SU-DHL-6 (cell line): ENCODE measurements around the gene GATA1.

ENCODE experiments used
- H2AFZ ChIP-seq: fragments of 200-600 bp; sonication (generic); 2 replicates; pipeline ENCODE4 v1.6.1; 2014; ENCODE audit warnings: low read depth, mild to moderate bottlenecking, moderate library complexity, mixed read lengths, antibody characterized with exemption, low read length; ENCODE audit not compliant: severe bottlenecking
- H3F3A ChIP-seq: fragments of 200-600 bp; shearing (Covaris generic); 2 replicates; pipeline ENCODE4 v1.6.0; 2016; ENCODE audit warnings: antibody characterized with exemption, mild to moderate bottlenecking; ENCODE audit not compliant: insufficient read depth
- H3K27ac ChIP-seq: fragments of 200-600 bp; sonication (generic); 2 replicates; pipeline ENCODE4 v1.5.1; 2016; ENCODE audit warnings: low read depth, mild to moderate bottlenecking, low read length, moderate library complexity, mixed read lengths
- H3K27me3 ChIP-seq: fragments of 200-600 bp; sonication (generic), shearing (Covaris generic); 2 replicates; pipeline ENCODE4 v1.6.0; 2014; ENCODE audit warnings: mild to moderate bottlenecking, low read length
- H3K36me3 ChIP-seq: fragments of 200-600 bp; sonication (generic); 2 replicates; pipeline ENCODE4 v1.6.1; 2014; ENCODE audit warnings: mild to moderate bottlenecking, low read length, mixed read lengths
- H3K4me2 ChIP-seq: fragments of 300-600, 200-600 bp; shearing (Covaris generic), sonication (generic); 2 replicates; pipeline ENCODE4 v1.6.0; 2014; ENCODE audit warnings: low read length, low read depth, mild to moderate bottlenecking; ENCODE audit not compliant: poor library complexity, severe bottlenecking
- H3K4me3 ChIP-seq: fragments of 200-600 bp; sonication (generic); 2 replicates; pipeline ENCODE4 v1.5.1; 2014; ENCODE audit warnings: antibody characterized with exemption, low read length, mild to moderate bottlenecking, mixed read lengths; ENCODE audit not compliant: insufficient read depth, poor library complexity, severe bottlenecking
- H3K79me2 ChIP-seq: fragments of 200-600 bp; sonication (generic); 2 replicates; pipeline ENCODE4 v1.6.1; 2014; ENCODE audit warnings: mild to moderate bottlenecking, low read length, moderate library complexity; ENCODE audit not compliant: insufficient read depth
- H3K9ac ChIP-seq: fragments of 200-600 bp; sonication (generic); 2 replicates; pipeline ENCODE4 v1.7.0; 2014; ENCODE audit warnings: mild to moderate bottlenecking, low read length
- H3K9me2 ChIP-seq: fragments of 200-600 bp; sonication (generic); replicated peaks from 2 replicates; pipeline ENCODE4 v1.6.1; 2014; ENCODE audit warnings: low read length; ENCODE audit not compliant: insufficient read depth
- H3K9me3 ChIP-seq: fragments of 200-600 bp; sonication (generic); 2 replicates; pipeline ENCODE4 v1.6.1; 2014; ENCODE audit warnings: low read length, mixed read lengths; ENCODE audit not compliant: insufficient read depth
- H4K20me1 ChIP-seq: fragments of 200-600 bp; sonication (generic); 2 replicates; pipeline ENCODE4 v1.6.1; 2014; ENCODE audit warnings: low read depth, mild to moderate bottlenecking, antibody characterized with exemption, low read length, moderate library complexity, mixed read lengths
- CTCF ChIP-seq: fragments of 200-600 bp; sonication (generic); IDR thresholded peaks from one replicate; pipeline ENCODE4 v1.5.1; 2017; ENCODE audit warnings: antibody characterized with exemption, mild to moderate bottlenecking, low read length, moderate library complexity; ENCODE audit not compliant: insufficient read depth, poor library complexity, severe bottlenecking
- EZH2phosphoT487 ChIP-seq: fragments of 200-600 bp; sonication (generic), shearing (Covaris generic); conservative IDR thresholded peaks from 2 replicates; pipeline ENCODE4 v1.6.1; 2018; ENCODE audit warnings: mild to moderate bottlenecking, antibody characterized with exemption, low read length, moderate library complexity, mixed read lengths

The GATA1 gene

GRCh38 chrX:48826876-48827653 is 40.7 kb downstream of the GATA1 start:
- H3K27me3 ChIP-seq: no peaks in the 10 kb centered on the region
- H3K9me3 ChIP-seq: no peaks in the 10 kb centered on the region
- H3K27ac ChIP-seq: no peak overlapping the region
- H4K20me1 ChIP-seq: no peaks in the 10 kb centered on the region
- no peaks in the 10 kb centered on the region for H3K36me3 ChIP-seq
- TF ChIP-seq EZH2phosphoT487: no peak
- no peak for TF ChIP-seq CTCF
- no peaks in the 10 kb centered on the region for H3K9me2 ChIP-seq
- H2AFZ ChIP-seq: no peak overlapping the region
- H3K9ac ChIP-seq: no peak overlapping the region
- no peaks in the 10 kb centered on the region for H3K79me2 ChIP-seq
- H3F3A ChIP-seq: no peaks in the 10 kb centered on the region
- no peak overlapping the region for H3K4me3 ChIP-seq
- no peak overlapping the region for H3K4me2 ChIP-seq

GRCh38 chrX:48827654-48827968 is 41.2 kb downstream of the GATA1 start:
- Histone ChIP-seq H3K4me3 (no peak overlapping the region), H3F3A (no peaks in the 10 kb centered on the region), H3K36me3 (no peaks in the 10 kb centered on the region), H3K9ac (no peak overlapping the region), H3K27me3 (no peaks in the 10 kb centered on the region), H2AFZ (no peak overlapping the region), H3K9me3 (no peaks in the 10 kb centered on the region), H3K79me2 (no peaks in the 10 kb centered on the region), H3K27ac (no peak overlapping the region), H4K20me1 (no peaks in the 10 kb centered on the region), H3K4me2 (no peak overlapping the region), H3K9me2 (no peaks in the 10 kb centered on the region)
- TF ChIP-seq CTCF (no peak), EZH2phosphoT487 (no peak)

GRCh38 chrX:48829016-48829735 is 42.8 kb downstream of the GATA1 start:
- no peaks in the 10 kb centered on the region for H3K27me3 ChIP-seq
- no peak overlapping the region for H3K9ac ChIP-seq
- no peaks in the 10 kb centered on the region for H3K36me3 ChIP-seq
- TF ChIP-seq CTCF (no peak), EZH2phosphoT487 (no peak)
- H3F3A ChIP-seq: no peaks in the 10 kb centered on the region
- no peaks in the 10 kb centered on the region for H3K9me3 ChIP-seq
- H3K9me2 ChIP-seq: no peaks in the 10 kb centered on the region
- H3K79me2 ChIP-seq: no peaks in the 10 kb centered on the region
- no peak overlapping the region for H3K27ac ChIP-seq
- H4K20me1 ChIP-seq: no peaks in the 10 kb centered on the region
- H2AFZ ChIP-seq: no peak overlapping the region
- no peak overlapping the region for H3K4me2 ChIP-seq
- no peak overlapping the region for H3K4me3 ChIP-seq
